Body of pancreas (tissue), 4 donors: ENCODE results near the gene GALR1.

Experiments
- CTCF ChIP-seq, 7 experiments: fragments of 450-650 bp in 4 of 7; fragments of 200-600 bp in 3 of 7; sonication (generic) in 3 of 7; IDR thresholded peaks; one replicate each; pipeline ENCODE4 v1.5.1; 2016 to 2019; ENCODE audit warnings: antibody characterized with exemption in 7 of 7
- POLR2A ChIP-seq, 3 donors: fragments of 450-650 bp; IDR thresholded peaks; one replicate each; pipeline ENCODE4 v1.6.1; 2016; ENCODE audit warnings: antibody characterized with exemption in 3 of 3, mild to moderate bottlenecking in 2 of 3

GRCh38 chr18:77202329-77202728 lies 47.3 kb upstream of the GALR1 start:
- TF ChIP-seq CTCF (IDR thresholded peaks at IDR 0.05) (no peak), POLR2A (IDR thresholded peaks at IDR 0.05) (no peak)
